Central memory CD8-positive, alpha-beta T cell (primary cell): ENCODE data around the gene CCDC92.

Experiments
- ATAC-seq: fragments of 150-1000 bp; cut with Tn5 transposase; replicated peaks from 2 replicates; pipeline ENCODE4 v1.10.0; 2022; ENCODE audit warnings: mild to moderate bottlenecking, moderate FRiP score, moderate number of reproducible peaks; ENCODE audit not compliant: poor library complexity, severe bottlenecking; ENCODE audit errors: extremely low read depth
- DNase-seq, 2 donors: peaks; one replicate each; pipeline ENCODE4 v3.0.0; 2021; ENCODE audit warnings: low spot score in 2 of 2
- H3K27ac Mint-ChIP-seq: one replicate; pipeline ENCODE4 v1.8.0; 2022; ENCODE audit warnings: low read depth, mild to moderate bottlenecking, moderate library complexity, mixed read lengths
- H3K27me3 Mint-ChIP-seq: one replicate; pipeline ENCODE4 v1.8.0; 2022; ENCODE audit warnings: mixed read lengths
- H3K36me3 Mint-ChIP-seq: one replicate; pipeline ENCODE4 v1.8.0; 2022; ENCODE audit warnings: mild to moderate bottlenecking, moderate library complexity, mixed read lengths; ENCODE audit not compliant: insufficient read depth
- H3K4me1 Mint-ChIP-seq: one replicate; pipeline ENCODE4 v1.8.0; 2022; ENCODE audit warnings: mixed read lengths
- H3K4me3 Mint-ChIP-seq: one replicate; pipeline ENCODE4 v1.8.0; 2022; ENCODE audit warnings: mild to moderate bottlenecking, moderate library complexity, mixed read lengths
- H3K9me3 Mint-ChIP-seq: one replicate; pipeline ENCODE4 v1.8.0; 2022; ENCODE audit warnings: mixed read lengths

Gene CCDC92

DNA sequence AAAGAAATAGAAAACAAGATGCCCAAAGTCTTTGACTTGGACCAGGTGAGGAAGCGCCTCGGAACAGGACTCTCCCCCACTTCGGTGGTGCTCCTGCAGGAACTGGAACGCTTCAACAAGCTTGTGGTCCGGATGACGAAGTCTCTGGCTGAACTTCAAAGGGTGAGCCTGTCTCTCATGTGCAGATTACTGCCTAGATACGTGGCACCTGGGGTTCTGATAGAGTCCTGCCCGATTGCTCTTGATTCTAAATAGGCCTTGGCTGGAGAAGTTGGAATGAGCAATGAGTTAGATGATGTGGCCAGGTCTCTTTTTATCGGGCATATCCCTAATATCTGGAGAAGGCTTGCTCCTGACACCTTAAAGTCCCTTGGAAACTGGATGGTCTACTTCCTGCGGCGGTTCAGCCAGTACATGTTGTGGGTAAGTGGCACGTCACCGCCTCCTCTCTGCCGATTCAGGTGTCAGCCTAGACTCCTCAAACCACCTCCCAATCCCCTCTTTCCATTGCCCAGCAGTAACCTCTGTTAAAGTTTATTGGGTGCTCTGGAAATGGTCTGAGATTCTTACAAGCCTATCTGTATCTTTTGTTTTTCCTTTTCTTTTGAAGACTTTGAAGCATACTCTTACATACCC lies 40.8 kb downstream of the CCDC92 start:
- Mint-ChIP-seq H3K9me3 (no peaks in the 10 kb centered on the region), H3K27ac (no peak overlapping the region), H3K27me3 (no peaks in the 10 kb centered on the region), H3K36me3 (peaks cover 2% of the 10 kb centered on the region), H3K4me1 (peaks cover 38% of the 10 kb centered on the region), H3K4me3 (no peak overlapping the region)
- DNase-seq (peak in 1 of 2 donors; percentile 22), ATAC-seq (peak; percentile 76)

DNA sequence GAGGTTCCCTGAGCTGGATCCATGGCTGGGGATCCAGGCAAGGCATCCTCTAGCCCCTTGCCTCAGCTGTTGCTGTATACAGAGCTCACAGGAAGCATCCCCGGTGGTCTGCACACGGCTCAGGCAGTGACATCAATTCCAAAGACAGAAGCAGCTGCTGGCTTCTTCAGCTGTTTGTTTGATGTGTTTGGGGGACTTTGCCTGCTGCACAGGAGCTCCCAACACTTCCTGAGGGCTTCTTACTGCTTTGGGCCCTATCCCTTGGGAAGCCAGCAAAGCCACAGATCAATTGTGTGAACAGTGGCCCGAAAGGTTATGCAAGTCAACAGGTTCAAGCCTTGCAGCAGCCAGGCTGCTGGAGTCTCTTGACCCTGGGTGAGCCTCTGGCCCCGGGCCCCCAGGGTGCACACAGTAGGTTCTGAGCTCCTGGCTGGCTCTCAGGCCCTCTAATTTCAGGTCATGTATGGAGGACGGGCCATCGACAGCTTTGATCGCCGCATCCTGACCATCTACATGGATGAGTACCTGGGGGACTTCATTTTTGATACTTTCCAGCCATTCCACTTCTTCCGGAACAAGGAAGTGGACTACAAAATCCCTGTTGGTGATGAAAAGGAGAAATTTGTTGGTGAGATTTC lies 42.6 kb downstream of the CCDC92 start:
- Mint-ChIP-seq H3K27ac (no peak overlapping the region), H3K9me3 (no peaks in the 10 kb centered on the region), H3K36me3 (peaks cover 2% of the 10 kb centered on the region)

DNA sequence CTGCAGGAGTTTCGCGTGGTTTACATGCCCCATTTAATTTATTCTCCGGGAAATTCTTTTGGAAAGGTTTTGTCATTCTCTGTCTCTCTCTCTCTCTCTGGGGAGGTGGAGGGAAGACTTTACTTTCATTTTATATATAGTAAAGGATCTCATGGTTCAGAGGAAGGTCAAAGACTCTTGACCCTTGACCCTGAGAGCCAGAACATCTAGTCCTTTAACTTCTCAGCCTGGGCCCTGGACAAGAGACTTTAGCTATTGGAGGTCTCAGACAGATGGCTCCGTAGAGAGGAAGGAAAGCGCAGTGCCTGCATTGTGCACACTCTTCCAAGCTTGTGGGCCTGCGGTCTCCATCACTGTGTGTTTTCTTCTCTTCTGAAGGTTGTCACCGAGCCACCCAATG lies 43.7 kb downstream of the CCDC92 start:
- Mint-ChIP-seq H3K9me3 (no peaks in the 10 kb centered on the region), H3K4me1 (peaks cover 21% of the 10 kb centered on the region), H3K36me3 (peaks cover 4% of the 10 kb centered on the region), H3K4me3 (no peak overlapping the region), H3K27ac (no peak overlapping the region), H3K27me3 (peaks cover 14% of the 10 kb centered on the region)
- DNase-seq (no peak), ATAC-seq (no peak)

More for the DNA sequence above, 42.6 kb downstream of the CCDC92 start:
- peaks cover 27% of the 10 kb centered on the region for H3K4me1 Mint-ChIP-seq
- H3K27me3 Mint-ChIP-seq = peaks cover 2% of the 10 kb centered on the region
- ATAC-seq (no peak), DNase-seq (no peak)
- no peak overlapping the region for H3K4me3 Mint-ChIP-seq

DNA sequence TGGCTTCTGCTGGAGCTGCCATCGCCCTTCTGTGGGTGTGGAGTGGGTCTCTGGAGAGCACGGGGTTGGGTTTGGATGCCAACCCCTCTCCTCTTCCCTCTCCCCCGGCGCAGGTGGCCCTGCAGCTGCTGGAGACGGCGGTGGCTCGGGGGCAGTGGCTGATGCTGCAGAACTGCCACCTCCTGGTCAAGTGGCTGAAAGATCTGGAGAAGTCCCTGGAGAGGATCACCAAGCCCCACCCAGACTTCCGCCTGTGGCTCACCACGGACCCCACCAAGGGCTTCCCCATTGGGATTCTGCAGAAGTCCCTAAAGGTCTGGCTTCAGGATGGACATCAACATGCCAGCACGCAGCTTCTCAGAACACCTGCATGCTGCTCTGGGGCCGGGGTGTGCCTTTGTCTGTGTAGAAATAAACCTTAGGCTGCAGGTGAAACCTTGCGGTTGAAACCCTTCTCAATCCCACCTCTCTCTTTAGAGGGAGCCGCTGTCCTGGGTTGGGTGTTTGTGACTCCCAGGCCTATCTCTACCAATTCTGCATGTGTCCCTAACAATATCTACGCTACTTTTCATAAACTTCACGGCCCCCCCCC lies 44.3 kb downstream of the CCDC92 start:
- ATAC-seq (no peak), DNase-seq (no peak)
- Mint-ChIP-seq H3K9me3 (no peaks in the 10 kb centered on the region), H3K36me3 (peaks cover 3% of the 10 kb centered on the region), H3K27ac (no peak overlapping the region), H3K4me1 (peaks cover 17% of the 10 kb centered on the region), H3K4me3 (no peak overlapping the region), H3K27me3 (peaks cover 17% of the 10 kb centered on the region)

DNA sequence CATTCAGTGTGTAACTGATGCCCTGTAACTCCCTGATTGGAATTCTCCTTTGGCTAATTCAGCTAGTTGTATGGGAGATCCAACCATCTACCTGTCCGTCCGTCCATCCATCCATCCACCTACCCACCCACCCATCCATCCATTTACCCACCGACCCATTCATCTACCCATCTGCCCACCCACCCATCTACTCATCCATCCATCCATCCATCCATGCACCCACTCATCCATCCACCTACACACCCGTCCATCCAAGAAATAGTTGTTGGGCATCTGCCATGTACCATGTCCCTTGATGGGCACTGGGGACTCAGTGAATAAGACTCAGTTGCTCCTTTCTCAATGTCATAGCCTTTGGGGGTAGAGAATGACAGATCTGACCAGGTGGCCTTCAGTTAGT lies 48.1 kb downstream of the CCDC92 start:
- Mint-ChIP-seq H3K4me3 (no peak overlapping the region), H3K27ac (no peak overlapping the region), H3K27me3 (peaks cover 17% of the 10 kb centered on the region), H3K36me3 (peaks cover 3% of the 10 kb centered on the region), H3K4me1 (no peaks in the 10 kb centered on the region), H3K9me3 (no peaks in the 10 kb centered on the region)
- ATAC-seq = no peak
- DNase-seq = no peak

DNA sequence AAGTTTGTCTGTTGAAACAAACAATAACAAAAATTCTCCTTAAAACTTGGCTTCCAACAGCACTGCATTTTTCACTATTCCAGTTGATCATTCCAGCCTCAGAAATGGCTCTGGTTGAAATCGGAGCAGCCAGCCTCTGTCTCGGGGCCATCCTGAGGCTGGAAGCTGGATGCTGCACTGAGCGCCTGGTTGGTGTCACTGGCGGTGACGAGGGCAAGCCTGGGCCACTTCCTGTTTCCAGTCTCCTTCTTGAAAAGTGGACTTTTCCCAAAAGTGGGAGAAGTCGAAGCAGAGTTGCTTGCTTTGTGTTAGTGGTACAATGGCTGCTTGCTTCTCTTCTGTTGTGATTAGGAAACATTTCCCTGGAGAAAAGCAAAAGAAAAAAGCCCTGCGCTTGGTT lies 48.7 kb downstream of the CCDC92 start:
- DNase-seq (no peak), ATAC-seq (no peak)
- H3K4me3 Mint-ChIP-seq = no peak overlapping the region
- H3K36me3 Mint-ChIP-seq = peaks cover 3% of the 10 kb centered on the region
- H3K27me3 Mint-ChIP-seq = peaks cover 17% of the 10 kb centered on the region
- no peaks in the 10 kb centered on the region for H3K4me1 Mint-ChIP-seq
- no peaks in the 10 kb centered on the region for H3K9me3 Mint-ChIP-seq
- H3K27ac Mint-ChIP-seq = no peak overlapping the region

DNA sequence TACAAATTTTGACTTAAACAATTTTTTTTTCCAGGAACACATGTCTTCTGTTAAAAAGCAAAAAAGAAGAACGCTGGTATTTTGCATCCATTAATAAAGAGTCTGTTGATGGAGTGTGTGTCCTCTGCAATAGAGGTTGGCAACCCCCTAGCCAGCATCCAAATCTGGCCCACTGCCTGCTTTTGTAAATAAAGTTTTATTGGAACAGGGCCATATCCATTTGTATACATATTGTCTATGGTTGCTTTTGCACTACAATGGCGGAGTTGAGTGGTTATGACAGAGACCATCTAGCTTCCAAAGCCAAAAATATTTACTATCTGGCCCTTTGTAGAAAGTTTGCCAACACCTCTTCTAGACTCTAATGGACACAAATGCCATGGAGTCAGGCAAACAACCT lies 49.6 kb downstream of the CCDC92 start:
- H3K27me3 Mint-ChIP-seq = peaks cover 17% of the 10 kb centered on the region
- no peak for DNase-seq
- no peak overlapping the region for H3K4me3 Mint-ChIP-seq
- H3K4me1 Mint-ChIP-seq = no peaks in the 10 kb centered on the region
- peaks cover 1% of the 10 kb centered on the region for H3K36me3 Mint-ChIP-seq
- no peak overlapping the region for H3K27ac Mint-ChIP-seq
- ATAC-seq = no peak
- no peaks in the 10 kb centered on the region for H3K9me3 Mint-ChIP-seq

DNA sequence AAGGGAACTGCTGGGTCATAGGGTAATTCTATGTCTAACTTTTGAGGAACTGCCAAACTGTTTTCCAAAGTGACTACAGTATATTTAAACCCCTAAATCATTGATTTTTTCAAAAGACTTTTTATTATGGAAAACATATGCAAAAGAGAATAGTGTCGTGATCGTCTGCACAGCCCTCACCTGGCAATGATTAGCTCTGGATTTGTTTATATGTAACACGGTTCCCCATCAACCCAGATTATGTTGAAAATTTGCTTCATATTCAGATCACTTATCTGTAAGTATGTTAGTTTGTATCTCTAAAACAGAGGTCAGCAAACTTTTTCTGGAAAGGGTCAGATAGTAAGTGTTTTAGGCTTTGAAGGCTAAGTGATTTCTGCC lies 52.7 kb downstream of the CCDC92 start:
- Mint-ChIP-seq H3K27me3 (peaks cover 14% of the 10 kb centered on the region), H3K4me3 (no peak overlapping the region), H3K9me3 (no peaks in the 10 kb centered on the region), H3K27ac (no peak overlapping the region), H3K4me1 (peaks cover 10% of the 10 kb centered on the region), H3K36me3 (peaks cover 1% of the 10 kb centered on the region)
- DNase-seq = no peak
- no peak for ATAC-seq

DNA sequence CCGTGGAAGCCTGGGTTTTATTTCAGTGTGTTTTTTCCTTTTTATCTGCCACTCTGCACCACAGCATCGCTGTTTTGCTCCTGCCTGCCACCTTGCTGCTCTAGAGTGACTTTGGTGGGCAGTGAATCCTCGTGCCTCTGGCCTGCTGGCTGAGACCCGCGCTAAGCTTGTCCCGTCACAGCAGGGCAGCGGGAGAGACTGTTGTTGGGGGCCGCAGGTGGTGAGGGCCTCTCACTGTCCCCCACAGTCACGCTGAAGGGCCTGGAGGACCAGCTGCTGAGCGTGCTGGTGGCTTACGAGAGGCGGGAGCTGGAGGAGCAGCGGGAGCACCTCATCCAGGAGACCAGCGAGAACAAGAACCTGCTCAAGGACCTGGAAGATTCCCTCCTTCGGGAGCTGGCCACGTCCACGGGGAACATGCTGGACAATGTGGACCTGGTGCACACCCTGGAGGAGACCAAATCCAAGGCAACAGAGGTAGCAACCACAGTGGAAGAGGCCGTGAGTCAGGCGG lies 55.2 kb downstream of the CCDC92 start:
- Mint-ChIP-seq H3K36me3 (peaks cover under 1% of the 10 kb centered on the region), H3K27ac (no peak overlapping the region), H3K27me3 (no peaks in the 10 kb centered on the region), H3K4me1 (peaks cover 10% of the 10 kb centered on the region), H3K9me3 (no peaks in the 10 kb centered on the region), H3K4me3 (no peak overlapping the region)
- ATAC-seq (no peak), DNase-seq (no peak)

DNA sequence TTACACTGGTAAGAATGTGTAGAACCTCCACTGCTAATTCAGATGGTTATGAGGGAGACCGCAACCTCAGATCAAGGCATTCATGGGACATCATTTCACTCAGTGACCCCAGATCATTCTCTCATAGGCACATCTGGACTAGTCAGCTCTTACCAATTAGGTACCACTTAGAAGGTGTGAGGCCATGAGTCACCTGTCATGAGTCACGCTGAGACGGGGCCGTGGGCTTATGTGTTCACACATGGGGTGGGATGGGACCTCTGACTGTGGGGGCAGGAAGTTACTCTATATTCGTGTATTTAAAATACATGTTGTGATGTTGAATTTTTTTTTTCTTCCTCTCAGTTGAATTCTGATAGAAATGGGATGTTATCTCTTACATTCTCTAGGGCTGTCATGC lies 55.9 kb downstream of the CCDC92 start:
- DNase-seq (no peak), ATAC-seq (peak; percentile 98)
- peaks cover 1% of the 10 kb centered on the region for H3K36me3 Mint-ChIP-seq
- H3K27me3 Mint-ChIP-seq = no peaks in the 10 kb centered on the region
- no peaks in the 10 kb centered on the region for H3K9me3 Mint-ChIP-seq
- peak overlapping the region; percentile 10 for H3K27ac Mint-ChIP-seq
- peaks cover 10% of the 10 kb centered on the region for H3K4me1 Mint-ChIP-seq
- no peak overlapping the region for H3K4me3 Mint-ChIP-seq

DNA sequence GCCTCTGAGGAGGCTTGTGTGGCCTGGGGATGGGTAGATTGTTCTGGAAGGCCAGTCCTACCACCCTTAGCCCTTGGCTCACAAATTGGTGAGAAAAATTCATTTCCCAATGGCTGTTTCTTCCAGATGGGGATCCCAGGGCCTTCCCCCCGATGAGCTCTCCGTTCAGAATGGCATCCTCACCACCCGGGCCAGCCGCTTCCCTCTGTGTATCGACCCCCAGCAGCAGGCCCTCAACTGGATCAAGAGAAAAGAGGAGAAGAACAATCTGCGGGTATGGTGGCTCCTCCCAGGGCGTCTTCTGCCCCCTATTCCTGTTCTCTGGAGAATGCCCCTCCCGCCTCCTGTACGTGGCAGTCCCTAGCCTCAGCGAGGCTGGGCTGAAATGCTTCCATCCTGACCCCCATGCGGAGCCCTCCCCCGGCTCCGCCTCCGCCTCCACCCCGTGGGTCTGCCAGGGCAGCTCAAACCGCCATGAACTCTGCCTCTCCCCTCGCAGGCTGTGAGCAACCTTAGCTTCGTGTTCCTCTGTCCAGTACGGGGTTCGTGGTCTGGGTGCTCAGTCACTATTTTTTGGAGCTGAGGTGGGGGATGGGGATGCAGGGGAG lies 57.8 kb downstream of the CCDC92 start:
- Mint-ChIP-seq H3K4me3 (no peak overlapping the region), H3K9me3 (no peaks in the 10 kb centered on the region), H3K27ac (no peak overlapping the region), H3K4me1 (peaks cover 17% of the 10 kb centered on the region), H3K36me3 (peaks cover 1% of the 10 kb centered on the region), H3K27me3 (no peaks in the 10 kb centered on the region)
- no peak for DNase-seq
- no peak for ATAC-seq

DNA sequence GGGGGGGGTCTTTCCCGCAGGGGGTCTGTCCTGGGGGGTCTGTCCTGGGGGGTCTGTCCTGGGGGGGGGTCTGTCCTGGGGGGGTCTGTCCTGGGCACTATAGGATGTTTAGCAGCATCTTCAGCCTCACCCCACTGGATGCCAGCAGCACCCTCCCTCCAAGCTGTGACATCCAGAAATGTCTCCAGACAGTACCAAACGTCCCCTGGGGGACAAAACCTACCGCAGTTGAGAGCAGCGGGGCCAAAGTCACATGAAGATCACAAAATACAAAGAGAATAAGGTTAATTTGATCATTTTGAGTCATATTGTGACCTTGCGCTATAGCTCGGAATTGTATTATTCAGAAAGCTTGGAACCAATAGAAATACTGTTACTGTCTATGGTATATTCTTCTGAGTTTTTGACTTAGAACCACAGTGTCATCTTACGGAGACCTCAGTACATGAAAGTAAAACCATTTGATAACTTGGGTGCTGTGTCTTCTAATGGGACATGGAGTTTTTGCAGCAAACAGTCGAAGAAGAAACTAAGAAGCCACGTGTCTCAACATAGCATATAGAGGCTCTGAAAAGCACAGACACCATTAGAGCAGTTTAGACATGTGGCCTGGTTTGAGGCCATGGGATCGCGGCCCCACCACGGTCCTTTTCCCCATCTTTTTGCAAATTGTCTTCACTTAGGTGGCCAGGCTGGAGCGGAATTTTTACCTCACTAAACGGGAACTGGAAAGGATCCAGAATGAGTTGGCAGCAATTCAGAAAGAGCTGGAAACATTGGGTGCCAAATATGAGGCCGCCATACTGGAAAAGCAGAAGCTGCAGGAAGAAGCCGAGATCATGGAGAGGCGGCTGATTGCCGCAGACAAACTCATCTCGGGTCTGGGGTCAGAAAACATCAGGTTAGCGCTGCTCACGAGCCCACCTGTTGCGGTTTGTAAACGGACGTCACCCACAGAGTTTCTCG lies 59.9 kb downstream of the CCDC92 start:
- Mint-ChIP-seq H3K36me3 (peaks cover 1% of the 10 kb centered on the region), H3K27me3 (no peaks in the 10 kb centered on the region)

More for the DNA sequence above, 59.9 kb downstream of the CCDC92 start:
- no peak for DNase-seq
- H3K27ac Mint-ChIP-seq = no peak overlapping the region
- H3K9me3 Mint-ChIP-seq = no peaks in the 10 kb centered on the region
- peaks cover 17% of the 10 kb centered on the region for H3K4me1 Mint-ChIP-seq
- no peak overlapping the region for H3K4me3 Mint-ChIP-seq
- no peak for ATAC-seq
